Activated CD8-positive, alpha-beta T cell treated with anti-CD3 and anti-CD28 coated beads for 36 hours (primary cell): ENCODE results near the gene EPB41. TPM values are rescaled to one million over a fixed set of nuclear protein-coding genes. Genes with fewer than 3 reads are reported as not detected.

Experiments used
- ATAC-seq: fragments of 200-7000 bp; cut with Tn5 transposase; one replicate; pipeline ENCODE4 v1.10.0; 2021; ENCODE audit warnings: mild to moderate bottlenecking, moderate library complexity
- CTCF ChIA-PET: fragments of 350-600 bp; sonication (Branson Sonifier 250); formaldehyde crosslinking; loops from one replicate; lab custom pipeline; 2021; ENCODE audit warnings: antibody characterized with exemption; lab: Charles Lee
- POLR2A ChIA-PET: fragments of 350-600 bp; sonication (Branson Sonifier 250); formaldehyde crosslinking; loops from one replicate; lab custom pipeline; 2021; ENCODE audit warnings: antibody characterized with exemption; lab: Charles Lee
- DNase-seq: peaks from one replicate; pipeline ENCODE4 v3.0.0-alpha.2; 2020
- H3K27ac Mint-ChIP-seq: one replicate; pipeline ENCODE4 v1.8.0; 2021; ENCODE audit warnings: mild to moderate bottlenecking, mixed read lengths
- H3K27me3 Mint-ChIP-seq: one replicate; pipeline ENCODE4 v1.8.0; 2021; ENCODE audit warnings: mixed read lengths
- H3K36me3 Mint-ChIP-seq: one replicate; pipeline ENCODE4 v1.8.0; 2021; ENCODE audit warnings: low read depth, mixed read lengths
- H3K4me1 Mint-ChIP-seq: one replicate; pipeline ENCODE4 v1.8.0; 2021; ENCODE audit warnings: low read depth, mixed read lengths
- H3K4me3 Mint-ChIP-seq: one replicate; pipeline ENCODE4 v1.8.0; 2021; ENCODE audit warnings: mild to moderate bottlenecking, moderate library complexity, mixed read lengths
- H3K9me3 Mint-ChIP-seq: one replicate; pipeline ENCODE4 v1.8.0; 2021; ENCODE audit warnings: mixed read lengths
- CTCF ChIP-seq: fragments of 200-600 bp; IDR thresholded peaks from one replicate; pipeline ENCODE4 v1.8.0; 2022; ENCODE audit warnings: antibody characterized with exemption, mild to moderate bottlenecking
- intact Hi-C: fragments of 100-400 bp; cut with micrococcal nuclease; formaldehyde crosslinking; loops from one replicate; pipeline ENCODE4 v1.10.0; 2022
- total RNA-seq, 2 experiments: library from RNA; stranded (reverse); gene quantifications; one replicate each; pipeline ENCODE4 v1.2.3, GENCODE V29; 2021

Gene EPB41
- total RNA-seq, 2 experiments from 2014 or later, result 74.9 to 80.3 TPM

- intact Hi-C loops, result no loop called here
- no peak for DNase-seq
- ATAC-seq, result no peak
- TF ChIP-seq CTCF, result no peak
- ChIA-PET CTCF (interaction anchor here (1.1 to 1.3 kb wide), 3 partner anchors 71 to 101 kb away, joined by 3 to 4 read pairs (median 3); no protein-coding TSS in a partner anchor), POLR2A (interaction anchor here (1.4 kb wide), 1 partner anchor 53 kb away, joined by 3 read pairs; no protein-coding TSS in a partner anchor)
- Mint-ChIP-seq H3K9me3 (no peaks in the 10 kb centered on the region), H3K27ac (no peak overlapping the region), H3K27me3 (no peaks in the 10 kb centered on the region), H3K4me1 (peaks cover 60% of the 10 kb centered on the region), H3K36me3 (peaks cover 24% of the 10 kb centered on the region), H3K4me3 (no peak overlapping the region)
Observed at GRCh38 chr1:28983091-28983490, 68.7 kb downstream of the EPB41 start.

GRCh38 chr1:28983509-28984310, 69.3 kb downstream of the EPB41 start:
- POLR2A ChIA-PET, result interaction anchor here (1.4 kb wide), 1 partner anchor 52 kb away, joined by 3 read pairs; no protein-coding TSS in a partner anchor
- H3K27me3 Mint-ChIP-seq, result no peaks in the 10 kb centered on the region
- H3K4me1 Mint-ChIP-seq, result peaks cover 55% of the 10 kb centered on the region
- H3K4me3 Mint-ChIP-seq, result no peak overlapping the region
- intact Hi-C loops, result no loop called here
- DNase-seq, result no peak
- ATAC-seq, result no peak
- peak overlapping the region; percentile 10 for H3K27ac Mint-ChIP-seq
- CTCF ChIA-PET, result interaction anchor here (0.7 to 1.3 kb wide), 5 partner anchors 62 to 219 kb away, joined by 3 to 4 read pairs (median 3); no protein-coding TSS in a partner anchor
- TF ChIP-seq CTCF, result no peak
- H3K9me3 Mint-ChIP-seq, result no peaks in the 10 kb centered on the region
- peaks cover 24% of the 10 kb centered on the region for H3K36me3 Mint-ChIP-seq

- Mint-ChIP-seq H3K4me3 (no peak overlapping the region), H3K36me3 (peaks cover 25% of the 10 kb centered on the region), H3K4me1 (peaks cover 55% of the 10 kb centered on the region), H3K27ac (no peak overlapping the region), H3K9me3 (no peaks in the 10 kb centered on the region), H3K27me3 (no peaks in the 10 kb centered on the region)
- CTCF ChIA-PET, result interaction anchor here (0.7 to 1.4 kb wide), 4 partner anchors 10 to 102 kb away, joined by 3 to 4 read pairs (median 4); partner anchors contain the start of gene EPB41
- intact Hi-C loops, result no loop called here
- ATAC-seq (no peak), DNase-seq (no peak)
- POLR2A ChIA-PET, result no interaction called here
- TF ChIP-seq CTCF, result no peak
Observed at GRCh38 chr1:28984311-28984684, 69.9 kb downstream of the EPB41 start.

- Mint-ChIP-seq H3K4me1 (peaks cover 49% of the 10 kb centered on the region), H3K27me3 (no peaks in the 10 kb centered on the region), H3K9me3 (no peaks in the 10 kb centered on the region), H3K36me3 (peaks cover 26% of the 10 kb centered on the region), H3K27ac (peak overlapping the region; percentile 9), H3K4me3 (no peak overlapping the region)
- intact Hi-C loops, result no loop called here
- ATAC-seq, result no peak
- CTCF ChIA-PET, result interaction anchor here (1.1 to 1.5 kb wide), 5 partner anchors 12 to 103 kb away, joined by 3 read pairs; partner anchors contain the start of gene EPB41
- no peak for DNase-seq
- POLR2A ChIA-PET, result interaction anchor here (0.6 to 2.1 kb wide), 5 partner anchors 9 to 59 kb away, joined by 3 to 6 read pairs (median 4); no protein-coding TSS in a partner anchor
- no peak for TF ChIP-seq CTCF
Observed at GRCh38 chr1:28985427-28985826, 71.1 kb downstream of the EPB41 start.
